GM12878 (cell line): Measurements from ENCODE around the gene BSN.

ENCODE experiments used
- IRF4 ChIP-seq: IDR thresholded peaks from 2 replicates; pipeline ENCODE4 v1.6.1; 2011; ENCODE audit warnings: low read depth, low read length
- POLR2A ChIP-seq: IDR thresholded peaks from 2 replicates; pipeline ENCODE4 v1.6.1; 2011; ENCODE audit warnings: low read depth, mild to moderate bottlenecking, low read length
- RAD21 ChIP-seq: IDR thresholded peaks from 2 replicates; pipeline ENCODE4 v1.6.1; 2011; ENCODE audit warnings: mild to moderate bottlenecking, low read depth, low read length, moderate library complexity; ENCODE audit not compliant: insufficient read depth
- SP1 ChIP-seq: IDR thresholded peaks from one replicate; pipeline ENCODE4 v1.6.1; 2011; ENCODE audit warnings: low read depth, low read length
- TF ChIP-seq, protein P1 (sequence below), 3 experiments: IDR thresholded peaks in 2 of 3; conservative IDR thresholded peaks in 1 of 3; 2 replicates each; pipeline ENCODE4 v1.5.1; 2011; ENCODE audit warnings: low read depth in 3 of 3, low read length in 3 of 3, mild to moderate bottlenecking in 3 of 3, control low read depth in 2 of 3, moderate library complexity in 2 of 3, inconsistent platforms in 1 of 3, mixed read lengths in 1 of 3; ENCODE audit not compliant: control insufficient read depth in 2 of 3, insufficient read depth in 1 of 3; ENCODE audit errors: extremely low read depth in 1 of 3
- TF ChIP-seq, protein P2 (sequence below): fragments of 450-650 bp; IDR thresholded peaks from 2 replicates; pipeline ENCODE4 v1.6.1; 2017; ENCODE audit warnings: antibody characterized with exemption, mild to moderate bottlenecking, moderate library complexity
- TF ChIP-seq, protein P3 (sequence below): fragments of 450-650 bp; IDR thresholded peaks from 2 replicates; pipeline ENCODE4 v1.6.1; 2014; ENCODE audit warnings: mild to moderate bottlenecking
- TF ChIP-seq, protein P4 (sequence below): IDR thresholded peaks from 2 replicates; pipeline ENCODE4 v1.6.1; 2011; ENCODE audit warnings: borderline replicate concordance, low read depth, mild to moderate bottlenecking, moderate library complexity, low read length; ENCODE audit not compliant: insufficient read depth, poor library complexity, severe bottlenecking

DNA sequence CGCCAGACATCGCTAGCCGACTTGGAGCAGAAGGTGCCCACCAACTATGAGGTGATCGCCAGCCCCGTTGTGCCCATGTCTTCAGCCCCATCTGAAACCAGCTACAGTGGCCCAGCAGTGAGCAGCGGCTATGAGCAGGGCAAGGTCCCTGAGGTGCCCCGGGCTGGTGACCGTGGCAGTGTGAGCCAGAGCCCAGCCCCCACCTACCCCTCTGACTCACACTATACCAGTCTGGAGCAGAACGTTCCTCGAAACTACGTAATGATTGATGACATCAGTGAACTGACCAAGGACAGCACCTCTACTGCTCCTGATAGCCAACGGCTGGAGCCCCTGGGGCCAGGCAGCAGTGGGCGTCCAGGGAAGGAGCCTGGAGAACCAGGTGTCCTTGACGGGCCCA is 107.0 kb downstream of the BSN start:
- TF ChIP-seq SP1: no peak
- TF ChIP-seq, protein P1, sequence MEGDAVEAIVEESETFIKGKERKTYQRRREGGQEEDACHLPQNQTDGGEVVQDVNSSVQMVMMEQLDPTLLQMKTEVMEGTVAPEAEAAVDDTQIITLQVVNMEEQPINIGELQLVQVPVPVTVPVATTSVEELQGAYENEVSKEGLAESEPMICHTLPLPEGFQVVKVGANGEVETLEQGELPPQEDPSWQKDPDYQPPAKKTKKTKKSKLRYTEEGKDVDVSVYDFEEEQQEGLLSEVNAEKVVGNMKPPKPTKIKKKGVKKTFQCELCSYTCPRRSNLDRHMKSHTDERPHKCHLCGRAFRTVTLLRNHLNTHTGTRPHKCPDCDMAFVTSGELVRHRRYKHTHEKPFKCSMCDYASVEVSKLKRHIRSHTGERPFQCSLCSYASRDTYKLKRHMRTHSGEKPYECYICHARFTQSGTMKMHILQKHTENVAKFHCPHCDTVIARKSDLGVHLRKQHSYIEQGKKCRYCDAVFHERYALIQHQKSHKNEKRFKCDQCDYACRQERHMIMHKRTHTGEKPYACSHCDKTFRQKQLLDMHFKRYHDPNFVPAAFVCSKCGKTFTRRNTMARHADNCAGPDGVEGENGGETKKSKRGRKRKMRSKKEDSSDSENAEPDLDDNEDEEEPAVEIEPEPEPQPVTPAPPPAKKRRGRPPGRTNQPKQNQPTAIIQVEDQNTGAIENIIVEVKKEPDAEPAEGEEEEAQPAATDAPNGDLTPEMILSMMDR (IDR thresholded peaks at IDR 0.05 in 2 of 3, conservative IDR thresholded peaks at IDR 0.05 in 1 of 3; ENCODE audit: control insufficient read depth in 2 of 3, extremely low read depth in 1 of 3, insufficient read depth in 1 of 3, low read depth in 3 of 3, low read length in 3 of 3): no peak
- TF ChIP-seq IRF4: no peak
- TF ChIP-seq, protein P2, sequence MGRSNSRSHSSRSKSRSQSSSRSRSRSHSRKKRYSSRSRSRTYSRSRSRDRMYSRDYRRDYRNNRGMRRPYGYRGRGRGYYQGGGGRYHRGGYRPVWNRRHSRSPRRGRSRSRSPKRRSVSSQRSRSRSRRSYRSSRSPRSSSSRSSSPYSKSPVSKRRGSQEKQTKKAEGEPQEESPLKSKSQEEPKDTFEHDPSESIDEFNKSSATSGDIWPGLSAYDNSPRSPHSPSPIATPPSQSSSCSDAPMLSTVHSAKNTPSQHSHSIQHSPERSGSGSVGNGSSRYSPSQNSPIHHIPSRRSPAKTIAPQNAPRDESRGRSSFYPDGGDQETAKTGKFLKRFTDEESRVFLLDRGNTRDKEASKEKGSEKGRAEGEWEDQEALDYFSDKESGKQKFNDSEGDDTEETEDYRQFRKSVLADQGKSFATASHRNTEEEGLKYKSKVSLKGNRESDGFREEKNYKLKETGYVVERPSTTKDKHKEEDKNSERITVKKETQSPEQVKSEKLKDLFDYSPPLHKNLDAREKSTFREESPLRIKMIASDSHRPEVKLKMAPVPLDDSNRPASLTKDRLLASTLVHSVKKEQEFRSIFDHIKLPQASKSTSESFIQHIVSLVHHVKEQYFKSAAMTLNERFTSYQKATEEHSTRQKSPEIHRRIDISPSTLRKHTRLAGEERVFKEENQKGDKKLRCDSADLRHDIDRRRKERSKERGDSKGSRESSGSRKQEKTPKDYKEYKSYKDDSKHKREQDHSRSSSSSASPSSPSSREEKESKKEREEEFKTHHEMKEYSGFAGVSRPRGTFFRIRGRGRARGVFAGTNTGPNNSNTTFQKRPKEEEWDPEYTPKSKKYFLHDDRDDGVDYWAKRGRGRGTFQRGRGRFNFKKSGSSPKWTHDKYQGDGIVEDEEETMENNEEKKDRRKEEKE: no peak
- TF ChIP-seq, protein P3, sequence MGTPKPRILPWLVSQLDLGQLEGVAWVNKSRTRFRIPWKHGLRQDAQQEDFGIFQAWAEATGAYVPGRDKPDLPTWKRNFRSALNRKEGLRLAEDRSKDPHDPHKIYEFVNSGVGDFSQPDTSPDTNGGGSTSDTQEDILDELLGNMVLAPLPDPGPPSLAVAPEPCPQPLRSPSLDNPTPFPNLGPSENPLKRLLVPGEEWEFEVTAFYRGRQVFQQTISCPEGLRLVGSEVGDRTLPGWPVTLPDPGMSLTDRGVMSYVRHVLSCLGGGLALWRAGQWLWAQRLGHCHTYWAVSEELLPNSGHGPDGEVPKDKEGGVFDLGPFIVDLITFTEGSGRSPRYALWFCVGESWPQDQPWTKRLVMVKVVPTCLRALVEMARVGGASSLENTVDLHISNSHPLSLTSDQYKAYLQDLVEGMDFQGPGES: no peak
- TF ChIP-seq, protein P4, sequence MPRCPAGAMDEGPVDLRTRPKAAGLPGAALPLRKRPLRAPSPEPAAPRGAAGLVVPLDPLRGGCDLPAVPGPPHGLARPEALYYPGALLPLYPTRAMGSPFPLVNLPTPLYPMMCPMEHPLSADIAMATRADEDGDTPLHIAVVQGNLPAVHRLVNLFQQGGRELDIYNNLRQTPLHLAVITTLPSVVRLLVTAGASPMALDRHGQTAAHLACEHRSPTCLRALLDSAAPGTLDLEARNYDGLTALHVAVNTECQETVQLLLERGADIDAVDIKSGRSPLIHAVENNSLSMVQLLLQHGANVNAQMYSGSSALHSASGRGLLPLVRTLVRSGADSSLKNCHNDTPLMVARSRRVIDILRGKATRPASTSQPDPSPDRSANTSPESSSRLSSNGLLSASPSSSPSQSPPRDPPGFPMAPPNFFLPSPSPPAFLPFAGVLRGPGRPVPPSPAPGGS: no peak
- no peak for TF ChIP-seq POLR2A
- TF ChIP-seq RAD21: no peak
